ENCODE data around the gene CLN3. TPM values are rescaled to one million over a fixed set of nuclear protein-coding genes. Genes with fewer than 3 reads are reported as not detected.

Gene CLN3
- total and polyA plus RNA-seq, 2 of the 13 experiments (the other 11 are each of a cell fraction or from before 2014, with no cell fraction given), result 23.4 to 46.8 TPM

DNA sequence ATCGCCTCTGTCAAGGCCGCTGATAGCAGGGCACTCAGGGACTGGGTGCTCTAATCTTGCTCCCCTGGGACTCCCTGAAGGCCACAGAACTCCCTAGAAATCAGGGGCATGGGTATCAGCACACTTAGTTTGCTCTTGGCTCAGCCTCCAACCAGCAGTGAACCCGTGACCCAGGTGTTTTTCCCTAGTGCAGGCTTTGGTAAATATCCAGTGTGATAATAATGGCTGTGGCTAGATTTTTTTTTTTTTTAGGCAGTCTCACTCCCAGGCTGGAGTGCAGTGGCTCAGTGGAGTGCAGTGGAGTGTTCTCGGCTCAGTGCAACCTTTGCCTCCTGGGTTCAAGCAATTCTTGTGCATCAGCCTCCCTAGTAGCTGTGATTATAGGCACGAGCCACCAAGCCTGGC, 36.6 kb upstream of the CLN3 start (continued):
- TF ChIP-seq, protein P1, sequence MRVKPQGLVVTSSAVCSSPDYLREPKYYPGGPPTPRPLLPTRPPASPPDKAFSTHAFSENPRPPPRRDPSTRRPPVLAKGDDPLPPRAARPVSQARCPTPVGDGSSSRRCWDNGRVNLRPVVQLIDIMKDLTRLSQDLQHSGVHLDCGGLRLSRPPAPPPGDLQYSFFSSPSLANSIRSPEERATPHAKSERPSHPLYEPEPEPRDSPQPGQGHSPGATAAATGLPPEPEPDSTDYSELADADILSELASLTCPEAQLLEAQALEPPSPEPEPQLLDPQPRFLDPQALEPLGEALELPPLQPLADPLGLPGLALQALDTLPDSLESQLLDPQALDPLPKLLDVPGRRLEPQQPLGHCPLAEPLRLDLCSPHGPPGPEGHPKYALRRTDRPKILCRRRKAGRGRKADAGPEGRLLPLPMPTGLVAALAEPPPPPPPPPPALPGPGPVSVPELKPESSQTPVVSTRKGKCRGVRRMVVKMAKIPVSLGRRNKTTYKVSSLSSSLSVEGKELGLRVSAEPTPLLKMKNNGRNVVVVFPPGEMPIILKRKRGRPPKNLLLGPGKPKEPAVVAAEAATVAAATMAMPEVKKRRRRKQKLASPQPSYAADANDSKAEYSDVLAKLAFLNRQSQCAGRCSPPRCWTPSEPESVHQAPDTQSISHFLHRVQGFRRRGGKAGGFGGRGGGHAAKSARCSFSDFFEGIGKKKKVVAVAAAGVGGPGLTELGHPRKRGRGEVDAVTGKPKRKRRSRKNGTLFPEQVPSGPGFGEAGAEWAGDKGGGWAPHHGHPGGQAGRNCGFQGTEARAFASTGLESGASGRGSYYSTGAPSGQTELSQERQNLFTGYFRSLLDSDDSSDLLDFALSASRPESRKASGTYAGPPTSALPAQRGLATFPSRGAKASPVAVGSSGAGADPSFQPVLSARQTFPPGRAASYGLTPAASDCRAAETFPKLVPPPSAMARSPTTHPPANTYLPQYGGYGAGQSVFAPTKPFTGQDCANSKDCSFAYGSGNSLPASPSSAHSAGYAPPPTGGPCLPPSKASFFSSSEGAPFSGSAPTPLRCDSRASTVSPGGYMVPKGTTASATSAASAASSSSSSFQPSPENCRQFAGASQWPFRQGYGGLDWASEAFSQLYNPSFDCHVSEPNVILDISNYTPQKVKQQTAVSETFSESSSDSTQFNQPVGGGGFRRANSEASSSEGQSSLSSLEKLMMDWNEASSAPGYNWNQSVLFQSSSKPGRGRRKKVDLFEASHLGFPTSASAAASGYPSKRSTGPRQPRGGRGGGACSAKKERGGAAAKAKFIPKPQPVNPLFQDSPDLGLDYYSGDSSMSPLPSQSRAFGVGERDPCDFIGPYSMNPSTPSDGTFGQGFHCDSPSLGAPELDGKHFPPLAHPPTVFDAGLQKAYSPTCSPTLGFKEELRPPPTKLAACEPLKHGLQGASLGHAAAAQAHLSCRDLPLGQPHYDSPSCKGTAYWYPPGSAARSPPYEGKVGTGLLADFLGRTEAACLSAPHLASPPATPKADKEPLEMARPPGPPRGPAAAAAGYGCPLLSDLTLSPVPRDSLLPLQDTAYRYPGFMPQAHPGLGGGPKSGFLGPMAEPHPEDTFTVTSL (CRISPR knock-in tag; IDR thresholded peaks at IDR 0.05; ENCODE audit: borderline replicate concordance), result peak; percentile 55; the same call in 1 of the 2 replicates
- no peak for TF ChIP-seq PPARG (CRISPR knock-in tag; conservative IDR thresholded peaks at IDR 0.05)
- no peak for TF ChIP-seq NFKBIZ (CRISPR knock-in tag; IDR thresholded peaks at IDR 0.05)
- TF ChIP-seq MATR3 (CRISPR knock-in tag; IDR thresholded peaks at IDR 0.05), result no peak
- TF ChIP-seq TP53 (CRISPR knock-in tag; conservative IDR thresholded peaks at IDR 0.05), result no peak
- TF ChIP-seq ZNF660 (CRISPR knock-in tag; IDR thresholded peaks at IDR 0.05; ENCODE audit: borderline replicate concordance, low read depth), result no peak
- no peak for TF ChIP-seq KDM5A (IDR thresholded peaks at IDR 0.05; ENCODE audit: borderline replicate concordance, low read length)
- no peak for TF ChIP-seq TSC22D2 (CRISPR knock-in tag; IDR thresholded peaks at IDR 0.05; ENCODE audit: borderline replicate concordance)
- TF ChIP-seq HOXA3 (CRISPR knock-in tag; IDR thresholded peaks at IDR 0.05), result peak; percentile 72; the same call in 1 of the 2 replicates
- no peak for TF ChIP-seq ZNF124 (CRISPR knock-in tag; IDR thresholded peaks at IDR 0.05)
- TF ChIP-seq, protein P2, sequence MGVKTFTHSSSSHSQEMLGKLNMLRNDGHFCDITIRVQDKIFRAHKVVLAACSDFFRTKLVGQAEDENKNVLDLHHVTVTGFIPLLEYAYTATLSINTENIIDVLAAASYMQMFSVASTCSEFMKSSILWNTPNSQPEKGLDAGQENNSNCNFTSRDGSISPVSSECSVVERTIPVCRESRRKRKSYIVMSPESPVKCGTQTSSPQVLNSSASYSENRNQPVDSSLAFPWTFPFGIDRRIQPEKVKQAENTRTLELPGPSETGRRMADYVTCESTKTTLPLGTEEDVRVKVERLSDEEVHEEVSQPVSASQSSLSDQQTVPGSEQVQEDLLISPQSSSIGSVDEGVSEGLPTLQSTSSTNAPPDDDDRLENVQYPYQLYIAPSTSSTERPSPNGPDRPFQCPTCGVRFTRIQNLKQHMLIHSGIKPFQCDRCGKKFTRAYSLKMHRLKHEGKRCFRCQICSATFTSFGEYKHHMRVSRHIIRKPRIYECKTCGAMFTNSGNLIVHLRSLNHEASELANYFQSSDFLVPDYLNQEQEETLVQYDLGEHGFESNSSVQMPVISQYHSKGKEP (CRISPR knock-in tag; IDR thresholded peaks at IDR 0.05), result no peak
- TF ChIP-seq YEATS2 (CRISPR knock-in tag; IDR thresholded peaks at IDR 0.05; ENCODE audit: borderline replicate concordance), result peak; percentile 23; the same call in 1 of the 2 replicates
- TF ChIP-seq, protein P3, sequence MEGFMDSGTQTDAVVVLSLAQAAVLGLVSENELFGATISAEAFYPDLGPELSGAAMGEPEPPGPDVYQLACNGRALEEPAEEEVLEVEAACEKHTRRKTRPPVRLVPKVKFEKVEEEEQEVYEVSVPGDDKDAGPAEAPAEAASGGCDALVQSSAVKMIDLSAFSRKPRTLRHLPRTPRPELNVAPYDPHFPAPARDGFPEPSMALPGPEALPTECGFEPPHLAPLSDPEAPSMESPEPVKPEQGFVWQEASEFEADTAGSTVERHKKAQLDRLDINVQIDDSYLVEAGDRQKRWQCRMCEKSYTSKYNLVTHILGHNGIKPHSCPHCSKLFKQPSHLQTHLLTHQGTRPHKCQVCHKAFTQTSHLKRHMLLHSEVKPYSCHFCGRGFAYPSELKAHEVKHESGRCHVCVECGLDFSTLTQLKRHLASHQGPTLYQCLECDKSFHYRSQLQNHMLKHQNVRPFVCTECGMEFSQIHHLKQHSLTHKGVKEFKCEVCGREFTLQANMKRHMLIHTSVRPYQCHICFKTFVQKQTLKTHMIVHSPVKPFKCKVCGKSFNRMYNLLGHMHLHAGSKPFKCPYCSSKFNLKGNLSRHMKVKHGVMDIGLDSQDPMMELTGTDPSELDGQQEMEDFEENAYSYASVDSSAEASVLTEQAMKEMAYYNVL (CRISPR knock-in tag; IDR thresholded peaks at IDR 0.05; ENCODE audit: borderline replicate concordance), result 0 out of 2 replicates have a peak, but pooled peaks have one; percentile 24
- no peak for TF ChIP-seq RFX3 (CRISPR knock-in tag; IDR thresholded peaks at IDR 0.05)
- TF ChIP-seq ZSCAN9 (CRISPR knock-in tag; IDR thresholded peaks at IDR 0.05; ENCODE audit: borderline replicate concordance), result no peak
- no peak for TF ChIP-seq GPN1 (CRISPR knock-in tag; IDR thresholded peaks at IDR 0.05; ENCODE audit: borderline replicate concordance)
- TF ChIP-seq ZNF547 (CRISPR knock-in tag; IDR thresholded peaks at IDR 0.05), result no peak
- TF ChIP-seq, protein P4, sequence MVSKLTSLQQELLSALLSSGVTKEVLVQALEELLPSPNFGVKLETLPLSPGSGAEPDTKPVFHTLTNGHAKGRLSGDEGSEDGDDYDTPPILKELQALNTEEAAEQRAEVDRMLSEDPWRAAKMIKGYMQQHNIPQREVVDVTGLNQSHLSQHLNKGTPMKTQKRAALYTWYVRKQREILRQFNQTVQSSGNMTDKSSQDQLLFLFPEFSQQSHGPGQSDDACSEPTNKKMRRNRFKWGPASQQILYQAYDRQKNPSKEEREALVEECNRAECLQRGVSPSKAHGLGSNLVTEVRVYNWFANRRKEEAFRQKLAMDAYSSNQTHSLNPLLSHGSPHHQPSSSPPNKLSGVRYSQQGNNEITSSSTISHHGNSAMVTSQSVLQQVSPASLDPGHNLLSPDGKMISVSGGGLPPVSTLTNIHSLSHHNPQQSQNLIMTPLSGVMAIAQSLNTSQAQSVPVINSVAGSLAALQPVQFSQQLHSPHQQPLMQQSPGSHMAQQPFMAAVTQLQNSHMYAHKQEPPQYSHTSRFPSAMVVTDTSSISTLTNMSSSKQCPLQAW (CRISPR knock-in tag; IDR thresholded peaks at IDR 0.05), result no peak; the same call in 1 of the 2 replicates
- TF ChIP-seq ZNF3 (CRISPR knock-in tag; IDR thresholded peaks at IDR 0.05), result no peak
- TF ChIP-seq THAP11 (CRISPR knock-in tag; IDR thresholded peaks at IDR 0.05), result peak; percentile 49; the same call in 1 of the 2 replicates
- 0 out of 2 replicates have a peak, but pooled peaks have one; percentile 38 for TF ChIP-seq ZNF557 (CRISPR knock-in tag; IDR thresholded peaks at IDR 0.05)

Measured in HepG2 (cell line).